GM21528 (cell line): ENCODE data around the gene ADGRG1.
"Not testable (repeated sequence)": the region's sequence is repeated elsewhere in the genome, so short reads cannot be mapped to it uniquely, and the experiment has no call there.

Source experiments
- ATAC-seq: cut with Tn5 transposase; IDR thresholded peaks from one replicate; pipeline ENCODE4 v1.9.1; 2021; ENCODE audit warnings: mild to moderate bottlenecking, moderate library complexity; ENCODE audit not compliant: unreplicated experiment, low FRiP score

ADGRG1 gene

DNA sequence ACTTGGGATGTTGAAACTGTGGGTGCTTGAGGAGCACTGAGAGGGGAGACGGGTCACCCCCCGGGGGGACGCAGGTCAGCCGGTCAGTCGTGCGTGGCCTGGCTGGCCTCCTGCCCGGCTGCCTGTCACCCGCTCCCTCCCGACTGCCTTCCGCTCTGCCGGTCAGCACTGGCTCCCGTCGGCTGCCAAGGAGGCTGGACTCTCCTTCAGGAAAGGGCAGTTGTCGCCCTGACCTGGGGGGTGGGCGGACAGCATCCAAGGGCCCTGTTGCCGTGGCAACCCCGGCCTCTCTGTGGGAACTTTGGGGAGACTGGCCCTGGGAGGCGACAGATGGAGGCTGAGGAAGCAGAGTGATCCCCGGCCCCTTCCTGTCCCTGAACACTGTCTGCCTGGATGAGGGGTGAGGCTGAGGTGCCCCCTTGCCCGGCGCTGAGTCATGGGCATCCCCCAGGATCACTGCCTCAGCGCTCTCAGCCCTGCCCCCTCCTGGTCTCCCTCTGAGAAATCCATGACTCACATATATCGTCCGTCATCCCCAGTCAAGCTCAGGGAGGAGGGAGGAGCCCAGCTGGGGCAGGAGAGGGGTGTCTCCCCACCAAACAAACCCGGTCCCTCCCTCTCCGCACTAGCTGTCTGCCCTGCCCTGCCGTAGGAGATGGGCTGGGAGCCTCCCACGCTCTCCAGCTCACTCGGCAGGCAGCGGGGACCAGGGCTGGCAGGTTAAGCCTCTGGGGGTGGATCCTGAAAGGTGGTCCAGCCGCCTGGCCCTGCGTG lies at the start of gene ADGRG1:
ADGRG1 (plus strand) TSS at position 623 of the 774 bp plus-strand sequence. CDS start 21,658 bp downstream, outside the sequence.
- no peak for ATAC-seq

DNA sequence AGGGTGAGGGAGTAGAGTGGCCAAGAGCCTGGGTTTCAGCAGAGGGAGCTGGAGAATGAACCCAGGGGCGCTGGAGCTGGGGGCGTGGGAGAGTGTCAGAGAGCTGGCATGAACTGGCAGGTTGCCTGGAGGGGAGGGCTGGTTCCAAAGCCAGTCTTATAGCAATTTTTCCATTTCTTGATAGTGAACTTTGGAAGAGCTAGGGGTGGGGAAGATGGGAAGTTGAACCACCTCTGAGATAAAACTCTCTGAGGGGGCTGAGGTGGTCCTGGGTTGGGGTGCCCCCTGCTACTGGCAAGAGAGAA lies 49.1 kb upstream of the ADGRG1 start:
- ATAC-seq = no peak

DNA sequence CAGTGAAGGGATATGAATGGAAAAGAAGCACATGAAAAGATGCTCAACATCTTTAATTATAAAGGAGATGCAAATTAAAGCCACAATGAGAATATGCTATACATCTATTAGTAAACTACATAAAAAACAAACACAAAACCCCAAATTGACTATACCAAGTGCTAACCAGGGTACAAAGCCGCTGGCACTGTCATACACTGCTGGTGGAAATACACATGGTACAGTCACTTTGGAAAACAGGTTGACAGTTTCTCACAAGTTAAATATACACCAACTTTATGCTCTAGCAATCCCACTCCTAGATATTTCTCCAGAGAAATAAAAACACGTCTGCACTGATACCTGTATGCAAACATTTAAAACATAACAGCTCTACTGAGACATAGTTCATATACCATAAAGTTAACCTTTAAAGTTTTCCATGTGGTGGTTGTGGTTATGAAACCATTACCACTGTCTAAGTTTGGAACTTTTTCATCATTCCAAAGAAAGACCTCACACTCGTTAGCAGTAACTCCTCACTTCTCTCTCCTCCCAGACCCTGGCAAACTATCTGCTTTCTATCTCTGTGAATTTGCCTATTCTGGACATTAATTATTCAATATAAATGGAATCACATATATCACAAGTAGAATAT lies 43.3 kb upstream of the ADGRG1 start:
- no peak for ATAC-seq

DNA sequence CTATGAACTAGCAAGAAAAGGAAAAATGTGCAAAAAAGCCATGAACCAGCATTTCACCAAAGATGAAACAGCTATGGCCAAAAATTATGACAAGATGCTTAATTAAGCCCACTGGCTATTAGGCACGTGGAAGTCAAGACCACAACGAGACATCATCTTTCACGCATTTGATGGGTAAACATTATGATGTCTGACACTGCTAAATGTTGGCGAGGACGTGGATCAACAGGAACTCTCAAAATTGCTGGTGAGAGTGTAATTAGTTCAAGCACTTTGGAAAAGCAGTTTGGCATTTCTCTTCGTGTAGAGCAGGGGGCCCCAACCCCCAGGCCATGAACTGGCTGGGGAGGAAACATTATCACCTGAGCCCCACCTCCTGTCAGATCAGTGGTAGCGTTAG lies 39.6 kb upstream of the ADGRG1 start:
- no peak for ATAC-seq

DNA sequence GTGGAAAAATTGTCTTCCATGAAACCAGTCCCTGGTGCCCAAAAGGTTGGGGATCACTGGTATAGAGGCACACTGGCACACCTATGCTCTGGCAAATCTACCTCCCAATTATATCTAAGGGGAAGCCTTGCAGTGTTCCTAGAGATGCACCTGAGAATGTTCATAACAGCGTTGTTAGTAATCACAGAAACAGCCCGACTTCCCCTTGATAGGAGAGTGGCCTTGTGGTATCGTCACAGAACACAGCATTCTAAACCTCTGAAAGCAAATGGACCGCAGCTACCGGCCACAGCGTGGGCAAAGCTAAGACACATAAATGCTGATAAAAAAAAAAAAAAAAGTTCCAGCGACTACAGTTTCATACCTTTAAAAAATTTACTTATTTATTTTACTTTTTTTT lies 39.1 kb upstream of the ADGRG1 start:
- ATAC-seq = no peak

DNA sequence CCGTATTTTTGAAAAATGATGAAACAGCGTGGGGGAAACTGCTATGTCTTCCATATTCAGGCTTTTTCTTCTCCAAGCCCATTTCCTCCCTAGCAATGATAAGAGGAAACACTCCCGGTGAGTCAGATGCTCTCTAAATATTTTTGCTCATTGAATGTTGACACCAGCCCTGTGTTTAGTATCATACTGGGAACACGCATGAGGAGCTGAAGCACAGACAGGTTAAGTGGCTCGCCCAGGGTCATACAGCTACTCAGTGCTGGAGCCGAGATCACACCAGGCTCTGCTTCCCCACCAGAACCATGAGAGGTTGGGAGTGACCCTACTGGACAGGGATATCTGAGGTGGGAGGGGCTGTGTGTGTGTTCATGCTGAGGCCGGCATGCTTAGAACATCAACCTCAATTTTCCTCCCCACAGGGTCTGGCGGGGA lies 37.8 kb upstream of the ADGRG1 start:
- ATAC-seq = no peak

DNA sequence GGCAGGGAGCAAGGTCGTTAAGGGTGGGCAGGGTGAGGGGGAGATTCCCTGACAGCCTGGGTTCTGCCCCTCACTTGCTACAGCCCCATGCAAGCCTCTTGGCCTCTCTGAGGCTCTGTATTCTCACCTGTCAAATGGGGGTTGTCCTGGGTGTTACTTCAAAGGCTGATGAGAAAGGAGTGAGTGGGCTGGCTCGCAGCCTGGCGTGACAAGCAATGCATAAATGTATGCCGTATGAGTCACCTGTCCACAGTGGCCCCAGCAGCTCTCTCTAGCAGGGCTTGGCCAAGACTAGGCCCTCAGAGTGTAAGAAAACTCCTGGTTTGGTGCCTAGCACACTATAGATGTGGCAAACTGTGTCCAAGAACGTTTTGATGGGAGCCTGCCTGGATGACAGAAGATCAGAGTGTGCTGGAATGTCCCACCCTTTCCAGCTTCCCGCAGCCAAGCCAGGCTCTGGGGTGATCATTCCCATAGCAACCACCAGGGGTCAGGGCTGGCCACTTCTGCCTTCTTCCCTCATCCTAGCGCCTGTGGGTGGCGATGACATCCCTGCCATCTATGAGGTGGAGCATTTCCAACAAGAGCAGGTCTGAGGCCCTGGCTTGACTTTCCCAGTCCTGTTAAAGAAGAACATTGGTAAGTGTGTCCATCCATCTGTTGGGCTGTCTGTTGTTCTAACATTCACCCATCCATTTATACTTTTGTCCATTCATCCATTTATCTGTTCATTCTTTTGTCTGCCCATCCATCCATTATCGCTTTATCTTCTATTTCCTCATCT lies 37.2 kb upstream of the ADGRG1 start:
- ATAC-seq = peak; percentile 62

DNA sequence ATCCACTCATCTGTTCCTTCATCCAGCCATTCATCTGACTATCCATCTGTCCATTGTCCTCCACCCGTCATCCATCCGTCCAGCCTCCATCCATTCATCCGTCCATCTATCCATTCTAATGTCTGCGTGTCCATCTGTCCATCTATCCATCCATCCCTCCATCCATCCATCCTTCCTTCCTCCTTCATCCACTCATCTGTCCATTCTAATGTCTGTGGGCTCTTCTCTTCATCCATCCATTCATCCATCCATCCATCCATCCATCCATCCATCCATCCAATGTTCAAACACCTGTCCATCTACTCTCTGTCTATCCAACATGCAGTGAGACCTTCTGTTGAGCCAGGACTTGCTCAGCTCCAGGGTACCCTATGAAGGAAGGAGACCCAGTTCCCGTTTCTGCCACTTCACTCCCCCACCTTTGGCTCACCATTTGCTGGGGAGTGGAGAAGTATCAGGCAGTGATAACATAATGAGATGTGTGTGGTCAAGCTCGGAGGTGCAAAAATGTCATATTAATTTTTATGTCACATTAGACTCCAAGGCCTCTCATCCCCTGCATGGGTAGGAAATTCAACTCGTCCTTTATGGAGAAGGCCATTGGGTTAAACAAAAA lies 36.5 kb upstream of the ADGRG1 start:
- no peak for ATAC-seq

DNA sequence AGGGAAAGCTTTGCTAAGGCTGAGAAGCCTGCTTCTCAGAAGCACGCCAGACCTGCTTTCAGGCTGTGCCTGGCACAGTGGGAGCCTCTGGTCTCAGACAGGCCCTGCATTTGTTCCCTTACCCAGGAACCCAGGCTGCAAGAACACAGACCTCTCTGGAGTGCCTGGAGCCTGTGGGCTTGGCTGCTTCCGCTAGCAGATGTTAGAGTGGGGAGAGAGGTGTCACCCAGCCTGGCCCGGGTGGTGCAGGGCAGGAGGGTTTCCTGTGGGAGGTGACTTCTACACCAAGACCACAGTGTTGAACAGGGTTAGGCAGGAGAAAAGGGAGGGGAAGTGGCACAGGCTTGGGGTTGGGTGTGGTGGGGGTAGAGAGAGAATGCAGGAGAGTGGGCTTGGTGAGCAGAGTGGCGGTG lies 35.8 kb upstream of the ADGRG1 start:
- no peak for ATAC-seq

DNA sequence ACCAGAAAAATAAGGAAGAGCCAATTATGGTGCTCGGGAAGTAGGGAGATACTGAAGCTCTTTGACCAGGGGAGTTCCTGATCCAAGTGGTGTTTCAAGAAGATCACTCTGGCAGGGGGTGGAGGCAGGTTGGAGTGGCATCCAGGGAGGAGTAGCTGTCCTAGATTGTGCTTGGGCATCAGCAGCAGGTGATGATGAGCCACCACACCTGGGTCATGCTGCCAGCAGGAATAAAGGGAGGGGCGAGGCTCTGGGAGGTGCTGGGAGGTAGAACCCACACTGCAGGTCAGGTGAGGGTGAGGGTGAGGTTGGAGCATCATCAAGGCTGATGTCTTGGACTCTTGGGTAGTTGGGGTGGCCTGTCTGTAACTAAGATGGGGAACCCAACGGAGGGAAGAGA lies 35.4 kb upstream of the ADGRG1 start:
- no peak for ATAC-seq

DNA sequence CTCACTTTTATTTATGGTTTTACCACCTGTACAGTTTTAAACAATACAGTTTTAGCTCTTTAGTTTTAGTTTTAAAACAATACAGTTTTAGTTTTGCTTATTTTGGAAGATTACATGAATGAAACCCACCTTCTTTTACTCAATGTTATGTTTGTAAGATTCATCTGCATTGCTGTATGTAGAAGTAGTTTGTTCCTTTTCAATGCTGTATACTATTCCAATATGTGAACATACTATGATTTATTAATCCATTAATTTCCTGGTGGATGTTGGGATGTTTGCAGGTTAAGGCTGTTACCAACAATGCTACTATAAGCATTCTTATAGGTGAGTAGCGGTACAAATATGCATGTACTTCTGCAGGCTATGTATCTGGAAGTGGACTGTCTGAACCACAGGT lies 34.4 kb upstream of the ADGRG1 start:
- no peak for ATAC-seq

DNA sequence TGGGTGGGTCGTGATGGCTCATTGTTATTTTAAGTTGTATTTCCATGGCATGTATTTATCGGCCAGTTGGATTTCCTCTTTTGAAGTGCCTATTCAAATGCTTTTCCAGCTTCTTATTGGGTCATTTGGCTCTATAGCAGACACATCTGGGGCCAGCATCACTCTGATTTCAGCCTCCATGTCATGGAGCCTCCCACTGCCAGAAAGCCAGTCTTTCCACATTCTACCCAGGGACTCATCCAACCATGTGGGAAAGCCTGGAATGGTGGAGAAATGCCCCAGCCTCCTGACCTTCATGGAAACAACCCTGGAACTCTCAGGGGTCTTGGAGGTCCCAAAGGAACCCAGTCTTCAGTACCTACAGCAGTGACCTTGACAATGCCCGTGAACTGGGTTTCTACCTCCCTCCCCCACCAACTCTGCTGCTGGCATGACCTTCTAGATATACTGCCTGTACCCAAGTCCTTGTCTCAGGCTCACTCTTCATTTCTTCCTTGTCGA lies 33.8 kb upstream of the ADGRG1 start:
- ATAC-seq = no peak

DNA sequence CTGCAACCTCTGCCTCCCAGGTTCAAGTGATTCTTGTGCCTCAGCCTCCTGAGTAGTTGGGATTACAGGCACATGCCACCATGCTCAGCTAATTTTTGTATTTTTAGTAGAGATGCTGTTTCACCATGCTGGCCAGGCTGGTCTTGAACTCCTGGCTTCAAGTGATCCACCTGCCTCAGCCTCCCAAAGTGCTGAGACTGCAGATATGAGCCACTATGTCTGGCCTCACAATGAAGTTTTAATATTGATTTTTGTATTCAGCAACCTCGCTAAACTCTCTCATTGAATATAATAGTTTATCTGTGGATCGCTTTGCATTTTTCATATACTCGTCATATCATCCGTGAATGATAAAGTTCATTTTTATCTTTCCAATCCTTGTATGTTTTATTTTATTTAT lies 32.2 kb upstream of the ADGRG1 start:
- not testable (repeated sequence) for ATAC-seq

DNA sequence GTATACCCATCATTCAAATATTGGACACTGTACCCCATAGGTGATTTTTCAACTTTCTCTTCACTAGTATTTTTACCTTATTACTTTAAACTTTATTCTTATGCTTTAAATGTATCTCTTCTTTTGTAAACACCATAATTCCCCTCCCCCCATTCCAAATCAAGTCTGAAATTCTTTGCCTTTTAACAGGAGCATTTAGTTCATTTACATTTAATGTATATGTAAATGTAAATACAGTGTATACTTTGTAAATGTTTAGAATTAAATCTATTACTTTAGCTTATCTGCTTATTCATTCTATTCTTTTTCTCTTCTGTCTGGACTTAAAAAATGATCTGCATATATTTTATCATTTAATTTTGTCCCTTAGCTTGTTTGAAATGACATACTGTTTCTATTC lies 30.0 kb upstream of the ADGRG1 start:
- ATAC-seq = no peak

DNA sequence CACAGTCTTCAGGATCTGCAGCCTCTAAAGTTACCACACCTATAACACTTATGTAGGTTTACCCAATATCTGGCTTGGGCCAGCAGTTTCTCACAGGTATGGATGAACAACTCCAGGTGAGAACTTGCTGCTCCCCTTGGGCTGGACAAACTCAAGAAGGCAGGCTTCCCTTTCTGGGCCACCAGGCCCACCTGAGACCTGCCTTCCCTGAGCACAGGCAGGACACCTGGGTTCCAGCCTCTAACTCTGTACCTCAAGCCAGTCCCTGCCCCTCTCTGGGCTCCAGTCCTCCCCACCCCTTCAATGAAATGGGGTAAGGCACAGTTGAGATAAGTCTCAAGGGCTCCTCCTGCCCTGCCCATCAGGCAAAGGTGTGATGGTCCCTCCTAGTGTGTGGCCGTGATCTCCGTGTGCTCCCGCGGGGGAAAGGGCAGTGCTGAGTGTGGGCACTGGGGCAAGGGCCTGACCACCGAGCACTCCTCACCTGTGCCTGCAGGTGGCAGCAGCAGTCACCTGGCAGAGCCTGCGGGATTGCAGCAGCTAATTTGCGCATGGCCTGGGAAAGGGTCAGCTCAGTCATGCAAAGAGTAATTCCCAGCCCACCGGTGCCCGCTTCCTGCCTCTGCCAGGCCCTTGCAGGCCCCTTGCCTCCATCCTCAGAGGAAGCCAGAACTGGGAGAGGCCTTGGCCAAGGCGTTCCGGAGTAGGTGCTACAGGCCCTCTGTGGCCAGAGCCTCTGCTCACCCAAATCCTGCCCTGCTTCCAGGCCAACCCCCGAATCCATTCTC lies 28.2 kb upstream of the ADGRG1 start:
- ATAC-seq = no peak

DNA sequence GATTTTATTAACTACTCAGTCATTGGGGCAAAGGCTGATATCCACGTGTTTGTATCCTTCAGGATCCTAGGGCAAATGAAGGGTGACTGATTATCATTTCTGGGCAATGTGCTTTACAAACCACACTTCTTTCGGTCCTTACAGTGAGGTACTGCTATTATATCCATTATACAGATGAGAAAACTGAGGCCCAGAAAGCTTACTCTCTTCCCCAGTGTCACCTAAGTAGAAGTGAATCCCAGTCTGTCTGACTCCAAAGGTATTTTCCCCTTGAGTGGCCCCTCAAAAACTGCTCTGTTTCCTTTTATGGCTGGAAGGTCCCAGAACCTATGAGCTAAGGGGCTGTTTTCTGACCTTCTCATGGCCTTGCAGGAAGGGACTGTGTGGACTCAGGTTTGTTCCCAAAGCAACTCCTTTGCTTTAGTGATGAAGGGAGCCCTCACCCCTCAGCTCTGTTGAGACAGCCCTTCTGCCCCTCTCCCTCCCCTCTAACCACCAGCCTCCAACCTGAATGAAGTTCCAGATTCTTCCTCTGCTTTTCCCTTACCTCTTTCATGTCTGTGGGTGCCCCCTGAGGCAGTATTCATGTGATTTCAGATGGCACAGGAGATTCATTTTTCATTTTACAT lies 27.4 kb upstream of the ADGRG1 start:
- ATAC-seq = no peak

DNA sequence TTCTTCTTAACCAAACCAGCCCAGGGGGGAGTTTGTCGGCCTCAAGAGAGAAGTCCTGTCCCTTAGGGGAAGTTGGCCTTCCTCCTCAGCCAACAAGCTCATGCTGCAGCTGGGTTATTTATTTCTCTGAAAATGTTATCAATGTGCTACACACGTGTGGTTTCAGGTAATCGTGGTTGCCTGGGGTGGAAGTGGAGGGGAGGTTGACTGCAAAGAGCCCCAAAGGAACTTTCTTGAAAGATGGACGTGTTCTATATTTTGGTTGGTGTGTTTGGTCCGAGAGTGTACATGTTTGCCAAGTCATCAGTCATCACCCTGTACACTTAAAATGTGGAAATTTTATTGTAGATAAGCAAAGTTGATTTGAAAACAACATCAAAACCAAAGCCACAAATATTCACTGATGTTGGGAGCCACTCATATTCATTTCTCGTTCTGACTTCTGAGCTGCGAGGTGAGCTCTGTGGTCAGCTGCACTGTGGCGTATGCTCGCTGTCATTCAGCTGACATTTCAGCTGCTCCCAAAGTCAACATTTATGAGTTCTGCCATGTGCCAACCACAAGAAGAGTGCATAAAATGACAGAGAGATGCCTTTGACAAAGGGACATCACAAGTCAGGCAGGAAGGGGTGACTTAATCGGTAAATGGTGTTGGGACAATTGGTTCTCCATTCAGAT lies 26.5 kb upstream of the ADGRG1 start:
- ATAC-seq = peak; percentile 79

DNA sequence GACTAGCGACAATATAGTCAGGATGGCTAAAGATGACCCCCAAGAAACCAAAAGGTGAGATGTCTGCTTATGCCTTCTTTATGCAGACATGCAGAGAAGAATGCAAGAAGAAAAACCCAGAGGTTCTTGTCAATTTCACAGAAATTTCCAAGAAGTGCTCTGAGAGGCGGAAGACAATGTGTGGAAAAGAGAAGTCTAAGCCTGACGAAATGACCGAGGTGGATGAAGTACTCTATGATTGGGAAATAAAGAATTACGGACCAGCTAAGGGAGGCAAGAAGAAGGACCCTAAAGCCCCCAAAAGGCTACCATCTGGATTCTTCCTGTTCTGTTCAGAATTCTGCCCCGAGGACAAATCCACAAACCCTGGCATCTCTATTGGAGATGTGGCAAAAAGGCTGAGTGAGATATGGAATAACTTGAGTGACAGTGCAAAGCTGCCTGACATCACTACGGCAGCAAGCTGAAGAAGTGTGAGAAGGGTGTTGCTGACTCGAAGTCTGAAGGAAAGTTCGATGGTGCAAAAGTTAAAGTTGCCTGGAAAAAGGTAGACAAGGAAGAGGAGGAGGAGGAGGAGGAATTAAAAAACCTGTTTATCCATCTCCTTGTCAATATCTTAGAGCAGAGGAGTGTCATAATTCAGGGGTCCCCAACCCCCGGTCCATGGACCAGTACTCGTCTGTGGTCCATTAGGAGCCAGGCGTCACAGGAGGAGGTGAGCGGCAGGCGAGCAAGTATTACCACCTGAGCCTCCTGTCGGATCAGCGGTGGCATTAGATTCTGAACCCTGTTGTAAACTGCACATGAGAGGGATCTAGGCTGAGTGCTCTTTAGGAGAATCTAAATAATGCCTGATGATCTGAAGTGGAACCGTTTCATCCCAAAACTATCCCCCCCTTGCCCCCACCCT lies 25.1 kb upstream of the ADGRG1 start:
- no peak for ATAC-seq
